Stimulated activated CD4-positive, alpha-beta T cell treated with anti-CD3 and anti-CD28 coated beads, TNF-alpha, amount 100 ng/mL, for 48 hours (primary cell): ENCODE results near the gene ADO.

Source experiments
- DNase-seq, 3 donors: peaks; one replicate each; pipeline ENCODE4 v3.0.0-alpha.2; 2020; ENCODE audit warnings: low read depth in 3 of 3

ADO gene

GRCh38 chr10:62817766-62818425 lies 13.4 kb downstream of the ADO start:
- DNase-seq: peak in 1 of 3 donors; percentile 74

GRCh38 chr10:62818426-62819011 lies 14.0 kb downstream of the ADO start:
- DNase-seq: peak in 1 of 3 donors; percentile 55

GRCh38 chr10:62819141-62819920 lies 14.8 kb downstream of the ADO start:
- no peak for DNase-seq

- no peak for DNase-seq
These were observed 16.1 kb downstream of the ADO start for GRCh38 chr10:62820586-62820985.

GRCh38 chr10:62826273-62826672 lies 21.8 kb downstream of the ADO start:
- no peak for DNase-seq

- DNase-seq: no peak
These were observed 25.1 kb downstream of the ADO start for GRCh38 chr10:62829622-62830021.

GRCh38 chr10:62830679-62831078 lies 26.2 kb downstream of the ADO start:
- no peak for DNase-seq

- no peak for DNase-seq
These were observed 26.8 kb downstream of the ADO start for GRCh38 chr10:62831346-62831745.

- no peak for DNase-seq
These were observed 35.1 kb downstream of the ADO start for GRCh38 chr10:62839590-62839989.

GRCh38 chr10:62842983-62843382 lies 38.5 kb downstream of the ADO start:
- no peak for DNase-seq

GRCh38 chr10:62843600-62843999 lies 39.1 kb downstream of the ADO start:
- no peak for DNase-seq

GRCh38 chr10:62844280-62845011 lies 39.9 kb downstream of the ADO start:
- DNase-seq: no peak

- DNase-seq: no peak
These were observed 42.9 kb downstream of the ADO start for GRCh38 chr10:62847433-62847832.

- DNase-seq: no peak
These were observed 46.1 kb downstream of the ADO start for GRCh38 chr10:62850646-62851045.

GRCh38 chr10:62851442-62851841 lies 46.9 kb downstream of the ADO start:
- no peak for DNase-seq

GRCh38 chr10:62852961-62853702 lies 48.6 kb downstream of the ADO start:
- no peak for DNase-seq

GRCh38 chr10:62853710-62854109 lies 49.2 kb downstream of the ADO start:
- DNase-seq: no peak

- no peak for DNase-seq
These were observed 51.5 kb downstream of the ADO start for GRCh38 chr10:62856021-62856420.
